ENCODE results near the gene FBXL19. TPM values are rescaled to one million over a fixed set of nuclear protein-coding genes. Genes with fewer than 3 reads are reported as not detected.
A peak's percentile ranks its signal among the peaks of the same experiment; 100 is the strongest.

The FBXL19 gene
- total RNA-seq, 1 donor, result 9.8 TPM

GRCh38 chr16:30912794-30913412, 10.5 kb upstream of the FBXL19 start:
- TF ChIP-seq CTCF (IDR thresholded peaks at IDR 0.05; ENCODE audit: insufficient read depth, low read length), result no peak

GRCh38 chr16:30914830-30915229, 8.5 kb upstream of the FBXL19 start:
- no peak for DNase-seq (ENCODE audit: low read depth)
- H3K4me3 ChIP-seq (ENCODE audit: low read depth, low read length), result no peak overlapping the region
- TF ChIP-seq CTCF (IDR thresholded peaks at IDR 0.05; ENCODE audit: insufficient read depth, low read length), result no peak

More at GRCh38 chr16:30912794-30913412, 10.5 kb upstream of the FBXL19 start:
- no peak for DNase-seq (ENCODE audit: low read depth)
- no peak overlapping the region for H3K4me3 ChIP-seq (ENCODE audit: low read depth, low read length)

DNA sequence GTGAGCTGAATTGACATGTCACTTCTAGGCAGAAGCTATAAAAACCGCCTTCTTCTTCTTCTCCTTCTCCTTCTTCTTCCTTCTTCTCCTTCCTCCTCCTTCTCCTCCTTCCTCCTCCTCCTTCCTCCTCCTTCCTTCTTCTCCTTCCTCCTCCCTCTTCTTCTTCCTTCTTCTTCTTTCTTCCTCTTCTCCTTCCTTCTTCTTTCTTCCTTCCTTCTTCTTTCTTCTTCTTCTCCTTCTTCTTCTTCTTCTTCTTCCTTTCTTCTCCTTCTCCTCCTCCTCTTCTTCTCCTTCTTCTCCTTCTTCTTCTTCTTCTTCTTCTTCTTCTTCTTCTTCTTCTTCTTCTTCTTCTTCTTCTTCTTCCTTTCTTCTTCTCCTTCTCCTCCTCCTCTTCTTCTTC, 4.8 kb upstream of the FBXL19 start:
- no peak for DNase-seq (ENCODE audit: low read depth)
- no peak overlapping the region for H3K4me3 ChIP-seq (ENCODE audit: low read depth, low read length)
- no peak for TF ChIP-seq CTCF (IDR thresholded peaks at IDR 0.05; ENCODE audit: insufficient read depth, low read length)

GRCh38 chr16:30920891-30921290, 2.5 kb upstream of the FBXL19 start:
- TF ChIP-seq CTCF (IDR thresholded peaks at IDR 0.05; ENCODE audit: insufficient read depth, low read length), result no peak
- no peak overlapping the region for H3K4me3 ChIP-seq (ENCODE audit: low read depth, low read length)
- DNase-seq (ENCODE audit: low read depth), result no peak

GRCh38 chr16:30921459-30921747, 2.0 kb upstream of the FBXL19 start:
- DNase-seq (ENCODE audit: low read depth), result no peak
- TF ChIP-seq CTCF (IDR thresholded peaks at IDR 0.05; ENCODE audit: insufficient read depth, low read length), result no peak
- peak overlapping the region; percentile 73 for H3K4me3 ChIP-seq (ENCODE audit: low read depth, low read length)

DNA sequence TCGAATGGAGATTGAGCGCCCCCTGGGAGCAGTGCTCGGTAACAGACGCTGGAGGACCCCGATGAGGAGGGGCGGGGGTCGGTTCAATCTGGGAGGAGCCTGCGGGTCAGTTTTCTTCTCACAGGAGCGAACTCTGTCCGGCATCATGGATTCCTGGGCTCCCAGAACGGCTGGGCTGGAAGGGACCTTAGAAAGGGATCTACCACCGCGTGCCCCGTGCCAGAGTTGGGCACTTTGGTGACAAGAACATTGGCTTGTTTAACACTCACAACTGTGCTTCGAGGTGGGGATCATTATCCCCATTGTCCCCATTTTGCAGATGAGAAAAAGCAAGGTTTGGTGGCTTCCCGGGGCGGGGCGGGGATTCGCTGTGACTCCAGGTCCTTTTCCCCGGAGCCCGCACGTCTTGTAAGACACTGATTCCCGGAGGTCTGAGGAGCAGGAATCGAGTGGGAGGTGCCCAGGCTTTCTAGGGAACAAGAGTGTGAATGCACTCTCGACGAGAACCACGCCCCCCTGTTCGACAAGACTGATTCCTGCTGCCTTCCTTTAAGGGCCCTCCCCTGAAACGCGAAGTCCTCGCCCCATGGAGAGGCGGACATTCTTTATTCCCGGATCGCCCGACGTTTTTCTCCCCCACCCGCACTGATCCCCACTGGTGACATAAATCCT, 1.5 kb upstream of the FBXL19 start:
- TF ChIP-seq CTCF (IDR thresholded peaks at IDR 0.05; ENCODE audit: insufficient read depth, low read length), result peak; percentile 90
- peak overlapping the region; percentile 73 for H3K4me3 ChIP-seq (ENCODE audit: low read depth, low read length)
- DNase-seq (ENCODE audit: low read depth), result peak; percentile 90
